Choroid plexus epithelial cell (primary cell): Measurements from ENCODE around the gene RHOH.

Source experiments
- DNase-seq: peaks from one replicate; pipeline ENCODE4 v3.0.0-alpha.2; 2010; ENCODE audit warnings: low read depth
- H3K4me3 ChIP-seq: 2 replicates; pipeline ENCODE4 v1.5.1; 2011; ENCODE audit warnings: low read depth, mild to moderate bottlenecking, control low read depth, low read length, moderate library complexity
- CTCF ChIP-seq: conservative IDR thresholded peaks from 2 replicates; pipeline ENCODE4 v1.5.1; 2011; ENCODE audit warnings: low read depth, mild to moderate bottlenecking, control low read depth, inconsistent platforms, low read length, moderate library complexity

Gene RHOH

GRCh38 chr4:40214038-40214437 lies 17.2 kb downstream of the RHOH start:
- H3K4me3 ChIP-seq: no peak overlapping the region
- no peak for DNase-seq
- TF ChIP-seq CTCF: no peak

DNA sequence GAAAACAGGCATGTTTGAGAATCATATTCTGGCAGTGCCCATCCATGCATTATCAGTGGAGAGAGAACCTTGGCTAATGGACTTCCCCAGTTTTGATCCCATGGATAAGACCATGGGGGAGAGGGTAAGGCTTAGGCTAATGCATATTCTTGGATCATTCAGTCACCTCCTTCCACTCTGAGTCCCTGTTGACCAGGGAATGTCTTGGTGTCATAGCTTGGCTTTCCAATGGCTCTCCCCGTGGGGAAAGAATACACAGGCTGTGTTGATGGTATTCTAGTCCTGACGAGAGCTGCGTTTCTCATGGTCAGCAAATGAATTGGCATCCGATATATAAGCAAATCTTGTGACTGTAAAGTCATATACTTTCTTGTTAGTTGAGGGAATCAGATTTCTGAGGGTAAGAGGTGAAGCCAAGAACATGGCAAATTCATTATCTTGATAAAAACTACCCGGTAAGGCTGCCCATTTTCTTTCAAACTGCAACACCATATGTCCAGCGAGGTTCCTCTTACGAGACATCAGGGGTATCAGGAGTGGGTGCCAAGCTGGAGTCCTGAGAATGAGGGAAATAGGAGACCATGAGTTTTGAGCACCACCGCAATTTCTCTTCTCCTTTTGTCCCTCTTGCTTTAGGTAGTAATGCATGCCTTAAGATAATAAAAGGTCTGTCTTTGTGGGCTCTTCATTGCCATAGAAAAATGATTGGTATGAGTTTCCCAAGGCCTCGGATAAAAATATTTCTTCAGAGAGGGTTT lies 18.0 kb downstream of the RHOH start:
- H3K4me3 ChIP-seq: no peak overlapping the region
- no peak for TF ChIP-seq CTCF
- DNase-seq: no peak

DNA sequence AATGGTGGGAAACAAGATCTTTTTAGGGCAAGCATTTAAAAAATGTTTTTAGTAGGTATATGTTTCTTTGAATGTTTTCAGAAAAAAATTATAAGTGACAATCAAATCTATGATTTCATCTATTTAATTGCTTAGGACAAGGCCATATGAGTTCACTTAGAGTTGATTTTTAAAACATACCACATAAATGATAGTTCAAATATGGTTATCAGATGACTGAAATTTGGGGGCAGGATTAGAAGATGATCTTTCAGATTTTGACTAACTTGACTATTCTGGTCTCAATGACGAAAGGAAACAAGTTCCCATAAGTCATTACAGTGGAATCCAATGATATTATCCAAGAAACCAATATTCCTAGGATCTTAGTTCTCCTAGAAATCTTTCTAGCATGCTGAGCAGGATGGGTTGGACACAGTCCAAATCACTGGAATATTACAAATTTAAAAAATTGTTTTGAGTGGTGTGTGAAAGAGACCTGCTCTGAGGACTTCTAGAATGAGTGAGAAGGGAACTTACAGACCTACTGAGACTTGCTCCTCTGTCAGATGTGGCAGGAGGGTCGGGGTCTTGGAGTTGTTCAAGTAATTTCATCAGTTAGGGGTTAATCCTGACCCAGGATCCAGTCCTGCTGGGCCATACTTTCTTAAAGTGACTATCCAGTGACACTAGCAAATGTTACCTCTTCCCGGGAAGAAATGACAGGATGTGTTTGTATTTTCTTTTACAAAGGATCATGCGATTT lies 20.0 kb downstream of the RHOH start:
- no peak for DNase-seq
- TF ChIP-seq CTCF: no peak
- H3K4me3 ChIP-seq: no peak overlapping the region

- no peak overlapping the region for H3K4me3 ChIP-seq
- TF ChIP-seq CTCF: no peak
- no peak for DNase-seq
Observed at GRCh38 chr4:40221744-40222143, 24.9 kb downstream of the RHOH start.

DNA sequence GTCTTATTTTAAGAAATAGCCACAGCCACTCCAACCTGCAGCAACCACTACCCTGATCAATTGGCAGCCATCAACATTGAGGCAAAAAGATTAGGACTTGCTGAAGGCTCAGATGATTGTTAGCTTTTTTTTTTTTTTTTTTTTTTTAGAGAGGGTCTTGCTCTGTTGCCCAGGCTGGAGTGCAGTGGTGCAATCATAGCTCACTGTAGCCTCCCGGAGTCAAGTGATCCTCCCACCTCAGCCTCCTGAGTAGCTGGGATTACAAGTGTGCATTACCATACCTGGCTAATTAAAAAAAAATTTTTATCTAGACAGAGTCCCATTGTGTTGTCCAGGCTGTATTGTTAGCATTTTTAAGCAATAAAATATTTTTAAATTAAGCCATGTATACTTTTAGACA lies 26.5 kb downstream of the RHOH start:
- no peak for TF ChIP-seq CTCF
- DNase-seq: no peak
- H3K4me3 ChIP-seq: no peak overlapping the region

DNA sequence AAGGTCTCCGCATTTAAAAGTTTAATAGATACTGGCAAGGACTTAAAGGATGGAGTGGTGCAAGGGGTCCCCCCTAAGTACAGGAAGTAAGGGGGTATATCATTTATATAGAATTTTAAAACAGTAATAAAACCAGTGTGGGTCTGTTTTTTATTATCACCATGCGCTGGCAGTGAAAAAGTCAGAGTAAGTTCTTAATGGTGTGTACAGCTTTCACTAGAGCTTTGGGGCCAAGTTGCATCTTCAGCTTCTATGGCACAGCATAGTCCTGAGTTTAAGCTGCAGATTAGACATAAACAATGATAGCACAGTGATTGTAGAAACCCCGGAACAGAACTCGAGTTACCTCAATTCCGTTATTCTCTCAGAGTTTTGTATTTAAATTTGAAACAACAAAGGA lies 27.6 kb downstream of the RHOH start:
- no peak overlapping the region for H3K4me3 ChIP-seq
- no peak for DNase-seq
- TF ChIP-seq CTCF: no peak
